ENCODE results near the gene CDC42EP1.

- TF ChIP-seq JUNB (IDR thresholded peaks at IDR 0.05; ENCODE audit: unreplicated experiment) (no peak), EZH2 (IDR thresholded peaks at IDR 0.05; ENCODE audit: low read depth, unreplicated experiment) (no peak), POLR2AphosphoS5 (IDR thresholded peaks at IDR 0.05; ENCODE audit: low read depth) (no peak)
- TF ChIP-seq, protein P1, sequence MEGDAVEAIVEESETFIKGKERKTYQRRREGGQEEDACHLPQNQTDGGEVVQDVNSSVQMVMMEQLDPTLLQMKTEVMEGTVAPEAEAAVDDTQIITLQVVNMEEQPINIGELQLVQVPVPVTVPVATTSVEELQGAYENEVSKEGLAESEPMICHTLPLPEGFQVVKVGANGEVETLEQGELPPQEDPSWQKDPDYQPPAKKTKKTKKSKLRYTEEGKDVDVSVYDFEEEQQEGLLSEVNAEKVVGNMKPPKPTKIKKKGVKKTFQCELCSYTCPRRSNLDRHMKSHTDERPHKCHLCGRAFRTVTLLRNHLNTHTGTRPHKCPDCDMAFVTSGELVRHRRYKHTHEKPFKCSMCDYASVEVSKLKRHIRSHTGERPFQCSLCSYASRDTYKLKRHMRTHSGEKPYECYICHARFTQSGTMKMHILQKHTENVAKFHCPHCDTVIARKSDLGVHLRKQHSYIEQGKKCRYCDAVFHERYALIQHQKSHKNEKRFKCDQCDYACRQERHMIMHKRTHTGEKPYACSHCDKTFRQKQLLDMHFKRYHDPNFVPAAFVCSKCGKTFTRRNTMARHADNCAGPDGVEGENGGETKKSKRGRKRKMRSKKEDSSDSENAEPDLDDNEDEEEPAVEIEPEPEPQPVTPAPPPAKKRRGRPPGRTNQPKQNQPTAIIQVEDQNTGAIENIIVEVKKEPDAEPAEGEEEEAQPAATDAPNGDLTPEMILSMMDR (conservative IDR thresholded peaks at IDR 0.05; ENCODE audit: low read depth in 2 of 2), result no peak
Measured at GRCh38 chr22:37569921-37570660, 9.8 kb downstream of the CDC42EP1 start.
